ENCODE data around the gene CNTN5.

DNA sequence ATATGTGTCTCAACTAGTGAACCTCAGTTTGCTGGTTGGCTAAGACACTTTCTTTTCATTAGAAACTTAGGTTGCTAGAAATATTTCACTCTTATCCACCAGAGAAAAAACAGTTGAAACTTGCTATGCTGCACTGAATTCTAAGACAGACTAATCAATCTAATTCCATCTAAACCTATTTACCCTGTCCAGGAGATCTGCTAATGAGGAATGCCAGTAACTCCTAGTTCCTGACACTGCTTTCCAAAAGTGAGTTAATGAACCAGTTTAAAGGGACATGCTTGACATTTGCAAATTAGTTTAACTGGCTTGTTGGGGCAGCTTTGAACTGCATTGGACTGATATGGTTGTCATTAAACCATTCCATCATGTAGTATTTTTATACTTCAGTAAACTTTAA lies 258.5 kb downstream of the CNTN5 start:
- no peak for TF ChIP-seq EZH2phosphoT487 (IDR thresholded peaks at IDR 0.05; ENCODE audit: low read depth, severe bottlenecking, unreplicated experiment)
- TF ChIP-seq, protein P1, sequence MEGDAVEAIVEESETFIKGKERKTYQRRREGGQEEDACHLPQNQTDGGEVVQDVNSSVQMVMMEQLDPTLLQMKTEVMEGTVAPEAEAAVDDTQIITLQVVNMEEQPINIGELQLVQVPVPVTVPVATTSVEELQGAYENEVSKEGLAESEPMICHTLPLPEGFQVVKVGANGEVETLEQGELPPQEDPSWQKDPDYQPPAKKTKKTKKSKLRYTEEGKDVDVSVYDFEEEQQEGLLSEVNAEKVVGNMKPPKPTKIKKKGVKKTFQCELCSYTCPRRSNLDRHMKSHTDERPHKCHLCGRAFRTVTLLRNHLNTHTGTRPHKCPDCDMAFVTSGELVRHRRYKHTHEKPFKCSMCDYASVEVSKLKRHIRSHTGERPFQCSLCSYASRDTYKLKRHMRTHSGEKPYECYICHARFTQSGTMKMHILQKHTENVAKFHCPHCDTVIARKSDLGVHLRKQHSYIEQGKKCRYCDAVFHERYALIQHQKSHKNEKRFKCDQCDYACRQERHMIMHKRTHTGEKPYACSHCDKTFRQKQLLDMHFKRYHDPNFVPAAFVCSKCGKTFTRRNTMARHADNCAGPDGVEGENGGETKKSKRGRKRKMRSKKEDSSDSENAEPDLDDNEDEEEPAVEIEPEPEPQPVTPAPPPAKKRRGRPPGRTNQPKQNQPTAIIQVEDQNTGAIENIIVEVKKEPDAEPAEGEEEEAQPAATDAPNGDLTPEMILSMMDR (IDR thresholded peaks at IDR 0.05; ENCODE audit: poor library complexity), result no peak

All from hepatocyte (in vitro differentiated cells).